Heart right ventricle (tissue), 16 donors: ENCODE results near the gene GAL3ST2. TPM values are rescaled to one million over a fixed set of nuclear protein-coding genes. Genes with fewer than 3 reads are reported as not detected.

Source experiments
- ATAC-seq, 8 donors: fragments of 200-7000 bp; cut with Tn5 transposase; one replicate each; pipeline ENCODE4 v1.9.1; 2020; ENCODE audit warnings: mild to moderate bottlenecking in 8 of 8, moderate library complexity in 8 of 8, moderate number of reproducible peaks in 1 of 8
- DNase-seq, 2 donors: peaks; one replicate each; pipeline ENCODE4 v3.0.0-alpha.2; 2020
- H3K27ac ChIP-seq, 10 donors: fragments of 200-600 bp; sonication (generic) in 2 of 10; one replicate each; pipeline versions ENCODE4 v1.5.0 to v1.8.0; 2020 to 2022; ENCODE audit warnings: mild to moderate bottlenecking in 3 of 10
- H3K27me3 ChIP-seq, 7 donors: fragments of 200-600 bp; one replicate each; pipeline ENCODE4 v1.8.0; 2021 to 2022; ENCODE audit warnings: mild to moderate bottlenecking in 2 of 7
- H3K36me3 ChIP-seq, 9 donors: fragments of 200-600 bp; sonication (generic) in 1 of 9; one replicate each; pipeline versions ENCODE4 v1.5.0 to v1.8.0; 2020 to 2022; ENCODE audit warnings: mild to moderate bottlenecking in 2 of 9
- H3K4me1 ChIP-seq, 9 donors: fragments of 200-600 bp; sonication (generic) in 1 of 9; one replicate each; pipeline versions ENCODE4 v1.5.0 to v1.8.0; 2020 to 2022; ENCODE audit warnings: mild to moderate bottlenecking in 4 of 9
- H3K4me3 ChIP-seq, 10 donors: fragments of 200-600 bp; sonication (generic) in 2 of 10; one replicate each; pipeline versions ENCODE4 v1.5.0 to v1.8.0; 2020 to 2022; ENCODE audit warnings: mild to moderate bottlenecking in 7 of 10, moderate library complexity in 2 of 10
- H3K9me3 ChIP-seq, 11 donors: fragments of 200-600 bp in 10 of 11; sonication (generic) in 2 of 11; one replicate each; pipeline versions ENCODE4 v1.5.0 to v1.8.0; 2013 to 2022; ENCODE audit warnings: mild to moderate bottlenecking in 2 of 11, control low read depth in 1 of 11, moderate library complexity in 1 of 11
- WGBS, 2 donors: extraction: QIAGEN DNeasy Blood & Tissue Kit; methylation state at CpG; one replicate each; pipeline ENCODE4 v1.1.7; 2013; ENCODE audit warnings: inconsistent platforms in 1 of 2; 5-methylcytosine and 5-hydroxymethylcytosine counted together
- intact Hi-C, 10 donors: fragments of 100-400 bp; cut with DNase I; formaldehyde crosslinking; loops; one replicate each; pipeline versions ENCODE4 v1.11.1 to v1.14.2; 2022
- polyA plus RNA-seq, 2 donors: library from polyadenylated mRNA; stranded (reverse); fragments of 200-250 nt; gene quantifications; one replicate each; pipeline ENCODE4 v1.2.3, GENCODE V29; 2013
- total RNA-seq, 10 donors: library from RNA; stranded (reverse); fragmentation: NEBNext Ultra II Directional in 3 of 10; extraction: Animal tissue kit (Norgen Biotek cat#: 25700) in 3 of 10; gene quantifications; one replicate each; pipeline versions ENCODE4 v1.2.1 to v1.2.4, GENCODE V29; 2021 to 2023
- TF ChIP-seq, protein P1 (sequence below), 9 donors: fragments of 200-600 bp; sonication (generic) in 2 of 9; IDR thresholded peaks; one replicate each; pipeline versions ENCODE4 v1.5.0 to v1.8.0; 2021 to 2022; ENCODE audit warnings: antibody characterized with exemption in 9 of 9, mild to moderate bottlenecking in 5 of 9, moderate library complexity in 1 of 9
- donor health status: Arrhythmogenic right ventricular cardiomyopathy.
- donor health status: ischemic (EF 13 %, LVEDD 7.1; RV severe dilation, severe dysfunction).
- donor health status: healthy with polysubstance abuse.
- donor health status: DM: no; HTN: yes; CAD: no.
- donor health status: DM: no; HTN: no; CAD: no.
- donor health status: ischemic (EF 25% LVEDD 6.9; RV normal size, moderate dysfunction).
- donor health status: ischemic (EF 25% LVEDD 5.7; RV mildly dilated, moderate dysfunction).
- donor health status: healthy.
- donor health status: DM: yes; HTN: yes; CAD: no.
- donor health status: Ischemic cardiomyopathy.
- donor health status: ischemic (EF 35%, LVEDD 5.7; RV mildly dilated, moderate dysfunction).
- donor health status: nonischemic (EF 11% LVEDD 7.7; RV severe dilation, severe dysfunction).
- donor health status: DM: yes; HTN: yes; CAD: no.
- donor health status: PGD.
- donor health status: ischemic (EF 29% LVEDD 5.4; RV normal size, mild dysfunction).
- donor health status: nonischemic (EF 23%, LVEDD 6.1; RV moderate dilation, normal function).

Gene GAL3ST2
- total and polyA plus RNA-seq, 12 donors = 0.19 to 0.28 (median 0.23) TPM; not detected in 9

DNA sequence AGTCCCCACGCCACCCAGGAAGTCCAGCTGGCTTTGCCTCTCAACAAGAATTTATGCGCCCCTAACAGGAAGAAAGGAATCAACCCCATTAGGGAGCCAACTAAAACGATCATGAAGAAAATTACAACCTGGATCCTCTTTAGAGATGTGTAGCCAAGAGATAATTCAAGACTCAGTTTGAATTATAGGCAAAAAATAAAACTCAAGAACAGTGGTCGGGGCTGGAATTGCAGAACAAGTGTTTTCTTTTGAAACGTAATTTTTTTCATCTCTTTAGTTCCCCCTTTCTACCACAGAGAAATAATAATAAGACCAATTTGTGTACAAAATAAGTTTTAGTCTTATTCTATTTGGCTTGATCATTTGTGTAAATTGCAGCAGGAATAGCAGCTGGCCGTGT is 59.7 kb downstream of the GAL3ST2 start:
- intact Hi-C loops = no loop called here
- TF ChIP-seq, protein P1, sequence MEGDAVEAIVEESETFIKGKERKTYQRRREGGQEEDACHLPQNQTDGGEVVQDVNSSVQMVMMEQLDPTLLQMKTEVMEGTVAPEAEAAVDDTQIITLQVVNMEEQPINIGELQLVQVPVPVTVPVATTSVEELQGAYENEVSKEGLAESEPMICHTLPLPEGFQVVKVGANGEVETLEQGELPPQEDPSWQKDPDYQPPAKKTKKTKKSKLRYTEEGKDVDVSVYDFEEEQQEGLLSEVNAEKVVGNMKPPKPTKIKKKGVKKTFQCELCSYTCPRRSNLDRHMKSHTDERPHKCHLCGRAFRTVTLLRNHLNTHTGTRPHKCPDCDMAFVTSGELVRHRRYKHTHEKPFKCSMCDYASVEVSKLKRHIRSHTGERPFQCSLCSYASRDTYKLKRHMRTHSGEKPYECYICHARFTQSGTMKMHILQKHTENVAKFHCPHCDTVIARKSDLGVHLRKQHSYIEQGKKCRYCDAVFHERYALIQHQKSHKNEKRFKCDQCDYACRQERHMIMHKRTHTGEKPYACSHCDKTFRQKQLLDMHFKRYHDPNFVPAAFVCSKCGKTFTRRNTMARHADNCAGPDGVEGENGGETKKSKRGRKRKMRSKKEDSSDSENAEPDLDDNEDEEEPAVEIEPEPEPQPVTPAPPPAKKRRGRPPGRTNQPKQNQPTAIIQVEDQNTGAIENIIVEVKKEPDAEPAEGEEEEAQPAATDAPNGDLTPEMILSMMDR (IDR thresholded peaks at IDR 0.05) = peak in 1 of 9 donors; percentile 17
- no peak for ATAC-seq

DNA sequence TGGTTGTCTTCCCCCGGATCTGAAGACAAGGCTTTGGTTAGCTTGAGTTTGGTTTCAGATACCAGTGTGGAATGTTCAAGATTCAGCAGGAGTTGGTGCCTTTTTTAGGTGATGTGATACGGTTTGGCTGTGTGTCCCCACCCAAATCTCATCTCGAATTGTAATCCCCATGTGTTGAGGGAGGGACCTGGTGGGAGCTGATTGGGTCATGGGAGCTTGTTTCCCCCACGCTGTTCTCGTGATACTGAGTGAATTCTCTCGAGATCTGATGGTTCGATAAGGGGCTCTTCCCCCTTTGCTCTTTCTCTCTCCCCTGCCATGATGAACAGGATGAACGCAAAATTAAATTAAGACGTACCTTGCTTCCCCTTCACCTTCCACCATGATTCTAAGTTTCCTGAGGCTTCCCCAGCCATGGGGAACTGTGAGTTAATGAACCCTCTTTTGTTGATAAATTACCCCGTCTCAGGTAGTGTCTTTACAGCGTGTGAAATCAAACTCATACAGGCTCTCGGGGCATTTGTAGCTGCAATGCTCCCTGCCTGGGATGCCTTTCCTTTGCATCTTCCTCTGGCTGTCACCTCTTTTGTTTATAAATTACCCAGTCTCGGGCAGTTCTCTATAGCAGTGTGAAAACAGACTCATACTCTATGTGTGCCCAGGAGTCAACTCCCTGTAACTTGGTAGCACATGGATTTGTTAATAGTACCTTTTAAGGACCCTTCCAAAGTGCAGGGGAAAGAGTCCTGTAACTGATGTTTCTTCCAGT is 60.8 kb downstream of the GAL3ST2 start:
- DNase-seq (no peak), ATAC-seq (no peak)
- Histone ChIP-seq H3K4me3 (no peak overlapping the region), H3K27ac (no peak overlapping the region), H3K9me3 (no peaks in the 10 kb centered on the region), H3K36me3 (no peaks in the 10 kb centered on the region), H3K27me3 (peaks cover 0 to 4% (median 0%) of the 10 kb centered on the region in 7 donors), H3K4me1 (peaks cover 0 to 5% (median 2%) of the 10 kb centered on the region in 9 donors)
- intact Hi-C loops = no loop called here
- WGBS, 2 donors = 51 to 59% methylated on average over 13 of the region's 13 CpGs
- TF ChIP-seq, protein P1 (IDR thresholded peaks at IDR 0.05) = no peak

More for the DNA sequence above, 59.7 kb downstream of the GAL3ST2 start:
- no peak overlapping the region for H3K4me3 ChIP-seq
- H3K4me1 ChIP-seq = peaks cover 0 to 5% (median 0%) of the 10 kb centered on the region in 9 donors
- H3K27me3 ChIP-seq = peaks cover 0 to 10% (median 0%) of the 10 kb centered on the region in 7 donors
- DNase-seq = no peak
- WGBS, 2 donors = 63 to 77% methylated on average over 6 of the region's 6 CpGs
- H3K9me3 ChIP-seq = no peaks in the 10 kb centered on the region
- no peak overlapping the region for H3K27ac ChIP-seq
- H3K36me3 ChIP-seq = no peaks in the 10 kb centered on the region

DNA sequence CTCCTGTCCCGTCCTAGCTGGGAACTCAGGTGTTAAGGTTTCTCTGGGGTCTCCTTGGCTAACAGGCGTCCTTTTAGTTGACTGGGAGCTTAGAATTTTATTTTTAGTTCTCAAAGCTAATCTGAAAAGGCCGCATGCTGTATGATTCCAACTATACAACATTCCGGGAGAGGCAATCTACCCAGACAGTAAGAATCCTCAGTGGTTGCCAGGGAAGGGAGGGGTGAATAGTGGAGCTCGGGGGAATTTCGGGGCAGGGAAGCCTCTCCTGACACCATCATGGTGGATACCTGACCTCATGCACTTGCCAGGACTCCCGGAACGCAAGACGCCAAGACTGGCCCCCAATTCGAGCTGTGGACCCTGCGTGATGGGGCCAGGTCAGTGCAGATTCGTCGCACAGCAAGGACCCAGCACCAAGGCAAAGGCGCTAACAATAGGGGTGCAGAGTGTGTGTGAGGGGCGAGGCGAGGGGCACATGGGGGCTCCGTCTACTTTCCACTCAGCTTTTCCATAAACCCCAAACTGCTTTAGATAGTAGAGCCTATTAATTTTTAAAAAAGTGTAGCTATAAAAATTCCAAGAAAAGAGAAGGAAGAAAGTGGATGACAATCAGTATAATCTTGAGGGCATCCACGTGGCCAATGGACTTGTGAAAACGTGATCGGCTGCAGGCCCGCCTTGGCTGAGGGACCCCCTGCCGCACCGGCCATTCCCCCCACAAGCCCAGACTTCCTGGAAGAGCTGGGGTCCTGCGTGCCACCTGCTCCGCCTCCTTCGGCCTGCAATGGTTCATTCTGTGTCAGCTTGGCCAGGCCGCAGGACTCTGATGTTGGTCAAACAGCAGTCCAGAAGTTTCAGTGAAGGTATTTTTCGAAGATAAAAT is 64.8 kb downstream of the GAL3ST2 start:
- peak in 5 of 8 donors; percentile 29 to 76 (median 48) for ATAC-seq
- intact Hi-C loops = no loop called here
- Histone ChIP-seq H3K27me3 (peaks cover 0 to 4% (median 0%) of the 10 kb centered on the region in 7 donors), H3K36me3 (no peaks in the 10 kb centered on the region), H3K9me3 (no peaks in the 10 kb centered on the region), H3K27ac (peak overlapping the region in 8 of 10 donors; percentile 31 to 88 (median 74)), H3K4me1 (peaks cover 4 to 34% (median 23%) of the 10 kb centered on the region in 9 donors), H3K4me3 (no peak overlapping the region)
- WGBS, 2 donors = 72 to 73% methylated on average over 28 of the region's 28 CpGs
- DNase-seq = peak in 1 of 2 donors; percentile 57
- TF ChIP-seq, protein P1 (IDR thresholded peaks at IDR 0.05) = no peak

DNA sequence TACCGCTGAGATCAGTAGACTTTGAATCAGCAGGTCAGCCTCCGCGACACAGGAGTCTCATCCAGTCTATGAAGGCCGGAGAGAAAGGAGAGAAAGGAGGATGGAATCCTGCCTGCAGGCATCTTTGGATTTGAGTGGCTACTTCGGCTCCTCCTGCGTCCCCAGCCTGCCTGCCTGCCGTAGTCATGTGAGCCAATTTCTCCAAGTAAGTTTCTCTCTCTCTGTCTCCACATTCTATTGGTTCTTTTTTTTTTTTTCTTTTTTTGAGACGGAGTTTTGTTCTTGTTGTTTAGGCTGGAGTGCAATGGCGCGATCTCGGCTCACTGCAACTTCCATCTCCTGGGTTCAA is 65.4 kb downstream of the GAL3ST2 start:
- Histone ChIP-seq H3K27ac (peak overlapping the region in 7 of 10 donors; percentile 3 to 88 (median 74)), H3K36me3 (no peaks in the 10 kb centered on the region), H3K9me3 (no peaks in the 10 kb centered on the region), H3K27me3 (peaks cover 0 to 6% (median 0%) of the 10 kb centered on the region in 7 donors), H3K4me1 (peaks cover 4 to 34% (median 23%) of the 10 kb centered on the region in 9 donors), H3K4me3 (no peak overlapping the region)
- intact Hi-C loops = no loop called here
- TF ChIP-seq, protein P1 (IDR thresholded peaks at IDR 0.05) = no peak
- DNase-seq (no peak), ATAC-seq (no peak)
- 84 to 87% methylated on average over 11 of the region's 11 CpGs for WGBS, 2 donors
